Neural cell (in vitro differentiated cells): ENCODE results near the gene IP6K1. TPM values are rescaled to one million over a fixed set of nuclear protein-coding genes. Genes with fewer than 3 reads are reported as not detected.

Experiments
- H2AFZ ChIP-seq: fragments of 200-600, 300-800 bp; sonication (generic), shearing (Covaris generic); 2 replicates; pipeline ENCODE4 v1.6.0; 2014; ENCODE audit warnings: low read depth, mild to moderate bottlenecking, antibody characterized with exemption, low read length, moderate library complexity
- H3F3A ChIP-seq: fragments of 200-600 bp; shearing (Covaris generic); 2 replicates; pipeline ENCODE4 v1.6.1; 2016; ENCODE audit warnings: mild to moderate bottlenecking, moderate library complexity, mixed read lengths, antibody characterized with exemption, low read length; ENCODE audit not compliant: insufficient read depth, poor library complexity, severe bottlenecking
- H3K27ac ChIP-seq: fragments of 200-600, 300-800 bp; sonication (generic), shearing (Covaris generic); 2 replicates; pipeline ENCODE4 v1.5.1; 2014; ENCODE audit warnings: mild to moderate bottlenecking, low read length, moderate library complexity
- H3K27me3 ChIP-seq: fragments of 300-800, 200-600 bp; sonication (generic), shearing (Covaris generic); 2 replicates; pipeline ENCODE4 v1.6.0; 2014; ENCODE audit warnings: mild to moderate bottlenecking, low read depth, low read length, moderate library complexity; ENCODE audit not compliant: insufficient read depth
- H3K36me3 ChIP-seq: fragments of 300-800, 200-600 bp; sonication (generic), shearing (Covaris generic); 2 replicates; pipeline ENCODE4 v1.5.1; 2014; ENCODE audit warnings: mild to moderate bottlenecking, antibody characterized with exemption, low read length, moderate library complexity; ENCODE audit not compliant: insufficient read depth
- H3K4me2 ChIP-seq: fragments of 300-800, 200-600 bp; sonication (generic), shearing (Covaris generic); 2 replicates; pipeline ENCODE4 v1.6.0; 2014; ENCODE audit warnings: mild to moderate bottlenecking, low read length
- H3K4me3 ChIP-seq: fragments of 300-800, 200-600 bp; sonication (generic), shearing (Covaris generic); 2 replicates; pipeline ENCODE4 v1.5.1; 2014; ENCODE audit warnings: mild to moderate bottlenecking, low read length, moderate library complexity
- H3K79me2 ChIP-seq: fragments of 200-600 bp; shearing (Covaris generic); replicated peaks from 2 replicates; pipeline ENCODE4 v1.6.0; 2014; ENCODE audit warnings: mild to moderate bottlenecking, low read length, moderate library complexity; ENCODE audit not compliant: insufficient read depth
- H3K9ac ChIP-seq: fragments of 300-800, 200-600 bp; sonication (generic), shearing (Covaris generic); 2 replicates; pipeline ENCODE4 v1.6.1; 2016; ENCODE audit warnings: mild to moderate bottlenecking, low read length, mixed read lengths
- H3K9me2 ChIP-seq: fragments of 200-600 bp; shearing (Covaris generic); 2 replicates; pipeline ENCODE4 v1.6.1; 2016; ENCODE audit warnings: mild to moderate bottlenecking, low read length, mixed read lengths; ENCODE audit not compliant: insufficient read depth
- H3K9me3 ChIP-seq: fragments of 200-600, 300-800 bp; sonication (generic), shearing (Covaris generic); 2 replicates; pipeline ENCODE4 v1.6.1; 2016; ENCODE audit warnings: mild to moderate bottlenecking, mixed run types, low read length, moderate library complexity, mixed read lengths
- H4K20me1 ChIP-seq: fragments of 200-600 bp; shearing (Covaris generic); 2 replicates; pipeline ENCODE4 v1.6.1; 2016; ENCODE audit warnings: mild to moderate bottlenecking, mixed run types; ENCODE audit not compliant: insufficient read depth
- EP300 ChIP-seq: fragments of 450-650 bp; conservative IDR thresholded peaks from 2 replicates; pipeline ENCODE4 v1.6.1; 2014; ENCODE audit warnings: antibody characterized with exemption, mild to moderate bottlenecking, moderate library complexity; ENCODE audit not compliant: poor library complexity, severe bottlenecking
- EZH2 ChIP-seq: fragments of 200-600, 300-800 bp; shearing (Covaris generic), sonication (generic); IDR thresholded peaks from 2 replicates; pipeline ENCODE4 v1.6.1; 2014; ENCODE audit warnings: antibody characterized with exemption, low read length, borderline replicate concordance, mild to moderate bottlenecking; ENCODE audit not compliant: insufficient read depth, poor library complexity, severe bottlenecking
- MXI1 ChIP-seq: fragments of 450-650 bp; conservative IDR thresholded peaks from 2 replicates; pipeline ENCODE4 v1.6.1; 2014; ENCODE audit warnings: antibody characterized with exemption, mild to moderate bottlenecking; ENCODE audit not compliant: poor library complexity, severe bottlenecking
- POLR2AphosphoS5 ChIP-seq: IDR thresholded peaks from 2 replicates; pipeline ENCODE4 v1.6.1; 2012
- RAD21 ChIP-seq: fragments of 450-650 bp; conservative IDR thresholded peaks from 2 replicates; pipeline ENCODE4 v1.6.1; 2014; ENCODE audit warnings: antibody characterized with exemption, mild to moderate bottlenecking, moderate library complexity
- REST ChIP-seq: IDR thresholded peaks from 2 replicates; pipeline ENCODE4 v1.6.1; 2012; ENCODE audit warnings: borderline replicate concordance
- SMC3 ChIP-seq: fragments of 450-650 bp; conservative IDR thresholded peaks from 2 replicates; pipeline ENCODE4 v1.6.1; 2014; ENCODE audit warnings: antibody characterized with exemption, mild to moderate bottlenecking, moderate library complexity; ENCODE audit not compliant: poor library complexity
- TAF1 ChIP-seq: IDR thresholded peaks from 2 replicates; pipeline ENCODE4 v1.6.1; 2012; ENCODE audit warnings: low read depth
- polyA plus RNA-seq: library from polyadenylated mRNA; depleted of rRNA; stranded (reverse); fragments of >200 nt; gene quantifications from 2 replicates; pipeline ENCODE4 v1.2.3, GENCODE V29; 2014
- TF ChIP-seq, protein P1 (sequence below): fragments of 450-650 bp; IDR thresholded peaks from 2 replicates; pipeline ENCODE4 v1.5.1; 2014; ENCODE audit warnings: antibody characterized with exemption, mild to moderate bottlenecking, moderate library complexity; ENCODE audit not compliant: poor library complexity, severe bottlenecking

Gene IP6K1
- polyA plus RNA-seq, 1 donor from 2014 or later = 52.7 TPM

GRCh38 chr3:49722896-49723295 is 63.4 kb downstream of the IP6K1 start:
- no peaks in the 10 kb centered on the region for H3K27me3 ChIP-seq
- H2AFZ ChIP-seq = no peak overlapping the region
- H4K20me1 ChIP-seq = no peaks in the 10 kb centered on the region
- no peaks in the 10 kb centered on the region for H3F3A ChIP-seq
- H3K36me3 ChIP-seq = no peaks in the 10 kb centered on the region
- H3K9ac ChIP-seq = peak overlapping the region; percentile 88
- no peaks in the 10 kb centered on the region for H3K9me2 ChIP-seq
- H3K27ac ChIP-seq = peak overlapping the region; percentile 82
- H3K4me3 ChIP-seq = peak overlapping the region; percentile 99
- H3K79me2 ChIP-seq = no peaks in the 10 kb centered on the region
- no peaks in the 10 kb centered on the region for H3K9me3 ChIP-seq
- TF ChIP-seq EZH2 (no peak), REST (no peak), EP300 (no peak), RAD21 (no peak), TAF1 (no peak), POLR2AphosphoS5 (no peak), SMC3 (no peak), MXI1 (no peak)
- TF ChIP-seq, protein P1, sequence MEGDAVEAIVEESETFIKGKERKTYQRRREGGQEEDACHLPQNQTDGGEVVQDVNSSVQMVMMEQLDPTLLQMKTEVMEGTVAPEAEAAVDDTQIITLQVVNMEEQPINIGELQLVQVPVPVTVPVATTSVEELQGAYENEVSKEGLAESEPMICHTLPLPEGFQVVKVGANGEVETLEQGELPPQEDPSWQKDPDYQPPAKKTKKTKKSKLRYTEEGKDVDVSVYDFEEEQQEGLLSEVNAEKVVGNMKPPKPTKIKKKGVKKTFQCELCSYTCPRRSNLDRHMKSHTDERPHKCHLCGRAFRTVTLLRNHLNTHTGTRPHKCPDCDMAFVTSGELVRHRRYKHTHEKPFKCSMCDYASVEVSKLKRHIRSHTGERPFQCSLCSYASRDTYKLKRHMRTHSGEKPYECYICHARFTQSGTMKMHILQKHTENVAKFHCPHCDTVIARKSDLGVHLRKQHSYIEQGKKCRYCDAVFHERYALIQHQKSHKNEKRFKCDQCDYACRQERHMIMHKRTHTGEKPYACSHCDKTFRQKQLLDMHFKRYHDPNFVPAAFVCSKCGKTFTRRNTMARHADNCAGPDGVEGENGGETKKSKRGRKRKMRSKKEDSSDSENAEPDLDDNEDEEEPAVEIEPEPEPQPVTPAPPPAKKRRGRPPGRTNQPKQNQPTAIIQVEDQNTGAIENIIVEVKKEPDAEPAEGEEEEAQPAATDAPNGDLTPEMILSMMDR = no peak
- peak overlapping the region; percentile 80 for H3K4me2 ChIP-seq

GRCh38 chr3:49721896-49722781 is 64.2 kb downstream of the IP6K1 start:
- no peak overlapping the region for H3K27ac ChIP-seq
- H3K4me2 ChIP-seq = no peak overlapping the region
- H3K9me2 ChIP-seq = no peaks in the 10 kb centered on the region
- TF ChIP-seq TAF1 = no peak
- no peak for TF ChIP-seq RAD21
- no peak for TF ChIP-seq SMC3
- no peak for TF ChIP-seq REST
- no peak for TF ChIP-seq MXI1
- no peak for TF ChIP-seq EP300
- no peak for TF ChIP-seq EZH2
- TF ChIP-seq POLR2AphosphoS5 = no peak
- TF ChIP-seq, protein P1 = no peak
- H3F3A ChIP-seq = no peaks in the 10 kb centered on the region
- no peak overlapping the region for H2AFZ ChIP-seq
- H3K9me3 ChIP-seq = no peaks in the 10 kb centered on the region
- peak overlapping the region; percentile 99 for H3K4me3 ChIP-seq
- no peak overlapping the region for H3K9ac ChIP-seq
- no peaks in the 10 kb centered on the region for H3K79me2 ChIP-seq
- no peaks in the 10 kb centered on the region for H4K20me1 ChIP-seq
- H3K36me3 ChIP-seq = no peaks in the 10 kb centered on the region
- no peaks in the 10 kb centered on the region for H3K27me3 ChIP-seq
